H4 (cell line): ENCODE data around the gene PSME1. TPM values are rescaled to one million over a fixed set of nuclear protein-coding genes. Genes with fewer than 3 reads are reported as not detected.

Experiments
- total RNA-seq: library from RNA; depleted of rRNA; stranded (reverse); fragments of >200 nt; shearing (Covaris generic); gene quantifications from 2 replicates; pipeline ENCODE4 v1.2.3, GENCODE V29; 2014; rRNA removed

The PSME1 gene
- total RNA-seq, 1 experiment from 2014 or later: 638 TPM

Other genes with a start within 250 kb of the PSME1 start
- gene DHRS4, start 182.4 kb upstream of the PSME1 start, total RNA-seq: 28.8 and 40.5 TPM in 2 replicates
- 5.5 and 12.0 TPM in 2 replicates for gene DHRS4L2, start 147.3 kb upstream of the PSME1 start, total RNA-seq
- 0.14 TPM in 1 of 2 replicates, not detected in the other for gene CARMIL3, start 84.2 kb upstream of the PSME1 start, total RNA-seq
- not detected in 2 replicates for gene CPNE6, start 64.6 kb upstream of the PSME1 start, total RNA-seq
- gene PCK2, start 41.9 kb upstream of the PSME1 start, total RNA-seq: 14.3 and 16.0 TPM in 2 replicates
- gene DCAF11, start 21.4 kb upstream of the PSME1 start, total RNA-seq: 53.4 and 78.4 TPM in 2 replicates
- 1.0 and 1.6 TPM in 2 replicates for gene NRL, start 21.2 kb upstream of the PSME1 start, total RNA-seq
- gene FITM1, start 5.5 kb upstream of the PSME1 start, total RNA-seq: not detected in 2 replicates
- gene EMC9, start 5.4 kb downstream of the PSME1 start, total RNA-seq: 26.7 and 38.1 TPM in 2 replicates
- 346 and 383 TPM in 2 replicates for gene PSME2, start 10.4 kb downstream of the PSME1 start, total RNA-seq
- 44.3 and 107 TPM in 2 replicates for gene RNF31, start 11.3 kb downstream of the PSME1 start, total RNA-seq
- 75.0 and 84.3 TPM in 2 replicates for gene IRF9, start 25.1 kb downstream of the PSME1 start, total RNA-seq
- 0.14 and 0.54 TPM in 2 replicates for gene REC8, start 35.9 kb downstream of the PSME1 start, total RNA-seq
- 42.7 and 49.3 TPM in 2 replicates for gene IPO4, start 52.6 kb downstream of the PSME1 start, total RNA-seq
- 96.0 and 96.4 TPM in 2 replicates for gene TM9SF1, start 59.2 kb downstream of the PSME1 start, total RNA-seq
- not detected in 2 replicates for gene TSSK4, start 69.5 kb downstream of the PSME1 start, total RNA-seq
- gene CHMP4A, start 77.3 kb downstream of the PSME1 start, total RNA-seq: 61.1 and 66.9 TPM in 2 replicates
- 35.6 and 36.7 TPM in 2 replicates for gene MDP1, start 79.9 kb downstream of the PSME1 start, total RNA-seq
- gene NEDD8, start 96.2 kb downstream of the PSME1 start, total RNA-seq: 314 and 338 TPM in 2 replicates
- 78.4 and 98.2 TPM in 2 replicates for gene GMPR2, start 96.7 kb downstream of the PSME1 start, total RNA-seq
- 52.2 and 52.3 TPM in 2 replicates for gene TINF2, start 106.4 kb downstream of the PSME1 start, total RNA-seq
- gene TGM1, start 127.0 kb downstream of the PSME1 start, total RNA-seq: 0.12 and 0.74 TPM in 2 replicates
- 15.1 and 18.9 TPM in 2 replicates for gene RABGGTA, start 135.4 kb downstream of the PSME1 start, total RNA-seq
- gene DHRS1, start 163.6 kb downstream of the PSME1 start, total RNA-seq: 5.8 and 6.0 TPM in 2 replicates
- 5.7 and 6.3 TPM in 2 replicates for gene NOP9, start 163.7 kb downstream of the PSME1 start, total RNA-seq
- gene CIDEB, start 171.8 kb downstream of the PSME1 start, total RNA-seq: not detected in 2 replicates
- 0.33 and 0.45 TPM in 2 replicates for gene LTB4R2, start 173.9 kb downstream of the PSME1 start, total RNA-seq
- 0.39 and 0.41 TPM in 2 replicates for gene LTB4R, start 175.3 kb downstream of the PSME1 start, total RNA-seq
- not detected in 2 replicates for gene ADCY4, start 198.9 kb downstream of the PSME1 start, total RNA-seq
- not detected in 2 replicates for gene RIPK3, start 203.8 kb downstream of the PSME1 start, total RNA-seq
- gene NFATC4, start 232.0 kb downstream of the PSME1 start, total RNA-seq: 7.1 and 9.5 TPM in 2 replicates